ENCODE measurements around the gene GPRIN3.
"Not testable (repeated sequence)": the region's sequence is repeated elsewhere in the genome, so short reads cannot be mapped to it uniquely, and the experiment has no call there.

The GPRIN3 gene

DNA sequence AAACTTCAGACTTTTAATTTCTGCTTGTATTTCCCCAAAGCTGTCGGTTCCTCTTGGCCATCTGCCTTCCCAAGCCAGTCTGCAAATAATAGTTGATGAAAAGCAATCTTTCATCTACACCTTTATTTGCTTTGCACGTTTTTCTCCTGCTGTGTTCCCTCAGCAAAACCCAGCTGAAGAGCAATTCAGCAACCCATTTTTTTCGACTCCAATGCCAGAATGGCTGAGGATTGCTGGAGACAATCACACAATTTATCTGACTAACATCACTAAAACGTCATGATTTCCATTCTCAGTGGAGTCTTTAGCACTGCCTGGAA lies 94.3 kb downstream of the GPRIN3 start:
- DNase-seq, result no peak

DNA sequence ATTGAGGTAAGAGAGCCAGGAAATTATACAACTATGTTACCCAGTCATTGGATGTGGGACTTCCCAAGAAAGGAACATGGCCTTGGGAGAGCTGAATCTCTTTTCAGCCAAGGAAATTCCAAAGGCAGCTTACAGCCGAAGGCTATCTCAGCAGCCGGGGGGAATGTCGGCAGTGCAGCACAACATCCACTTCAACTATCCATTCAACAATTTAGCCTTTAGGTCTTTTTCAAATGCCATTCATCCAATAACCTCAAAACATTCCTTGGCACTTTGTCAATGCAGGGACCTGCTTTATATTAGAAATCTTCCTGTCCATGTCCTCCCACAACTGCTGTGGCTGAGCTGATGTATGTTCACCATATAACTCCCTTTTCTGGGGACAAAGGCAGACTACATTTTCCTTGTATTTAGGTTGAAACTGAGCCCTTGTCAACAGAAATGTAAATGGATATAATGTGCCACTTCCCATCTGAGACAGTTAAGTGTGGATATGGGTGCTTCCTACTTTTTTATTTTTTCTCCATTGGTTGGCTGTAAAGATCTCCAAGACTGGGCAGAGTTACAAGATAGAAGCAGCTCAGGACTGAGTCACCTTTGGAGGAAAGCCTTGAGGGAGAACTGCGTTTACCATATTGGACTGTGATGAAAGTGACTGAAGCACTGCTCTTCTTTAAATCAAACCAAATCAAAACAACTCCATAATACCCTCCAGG lies 94.8 kb downstream of the GPRIN3 start:
- no peak for DNase-seq

GRCh38 chr4:89204624-89205023 lies 103.0 kb downstream of the GPRIN3 start:
- DNase-seq, result peak; percentile 5

DNA sequence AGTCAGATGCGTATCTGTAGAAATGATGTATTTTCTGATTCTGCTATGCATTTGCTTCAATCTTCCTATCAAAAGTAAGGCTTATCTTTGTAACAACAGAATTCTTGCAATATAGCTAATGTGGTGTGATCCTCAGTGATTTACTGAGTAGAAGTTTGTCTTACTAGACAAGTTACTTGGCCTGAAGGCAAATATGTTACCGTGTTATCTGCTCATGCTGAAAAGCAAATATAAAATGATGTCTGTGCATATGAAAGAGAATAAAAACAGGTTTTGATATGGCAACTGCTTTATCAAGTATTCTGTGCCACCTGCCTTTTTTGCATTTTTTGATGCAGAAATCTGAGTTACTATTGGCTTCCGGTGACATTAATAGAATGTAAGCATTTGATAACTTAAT lies 103.7 kb downstream of the GPRIN3 start:
- no peak for DNase-seq

- not testable (repeated sequence) for DNase-seq
Measured at GRCh38 chr4:89199394-89199793, 108.2 kb downstream of the GPRIN3 start.

DNA sequence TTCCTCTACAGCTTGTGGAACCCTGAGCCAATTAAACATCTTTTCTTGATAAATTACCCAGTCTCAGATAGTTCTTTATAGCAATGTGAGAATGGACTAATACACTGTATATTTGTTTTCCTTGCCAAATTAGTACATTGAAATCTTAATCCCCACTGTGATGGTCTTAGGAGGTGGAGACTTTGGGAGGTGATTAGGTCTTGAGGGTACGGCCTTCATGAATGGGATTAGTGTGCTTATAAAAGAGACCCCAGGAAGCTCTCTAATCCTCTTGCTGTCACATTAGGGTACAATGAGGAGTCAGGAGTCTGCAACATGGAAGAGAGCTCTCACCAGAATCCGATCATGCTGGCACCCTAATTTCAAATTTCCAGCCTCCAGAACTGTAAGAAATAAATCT lies 109.7 kb downstream of the GPRIN3 start:
- no peak for DNase-seq

DNA sequence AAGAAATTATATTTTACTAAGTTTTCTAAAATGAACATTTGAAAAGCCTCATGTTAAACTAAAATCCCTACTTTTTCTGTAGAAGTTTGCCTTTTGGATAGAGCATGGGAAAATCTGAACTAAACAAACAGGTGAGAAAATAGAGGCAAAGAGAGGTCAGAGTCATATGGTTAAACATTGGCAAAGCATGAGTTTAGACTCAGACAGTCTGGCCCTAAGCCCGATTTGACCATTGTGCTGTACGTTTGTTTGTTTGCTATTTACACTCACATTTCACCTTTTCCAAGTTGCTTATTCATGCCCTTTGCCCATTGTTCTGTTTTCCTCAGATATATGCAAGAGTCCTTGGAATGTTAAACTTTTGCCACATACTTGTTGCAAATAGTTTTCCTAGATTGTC lies 110.9 kb downstream of the GPRIN3 start:
- no peak for DNase-seq

DNA sequence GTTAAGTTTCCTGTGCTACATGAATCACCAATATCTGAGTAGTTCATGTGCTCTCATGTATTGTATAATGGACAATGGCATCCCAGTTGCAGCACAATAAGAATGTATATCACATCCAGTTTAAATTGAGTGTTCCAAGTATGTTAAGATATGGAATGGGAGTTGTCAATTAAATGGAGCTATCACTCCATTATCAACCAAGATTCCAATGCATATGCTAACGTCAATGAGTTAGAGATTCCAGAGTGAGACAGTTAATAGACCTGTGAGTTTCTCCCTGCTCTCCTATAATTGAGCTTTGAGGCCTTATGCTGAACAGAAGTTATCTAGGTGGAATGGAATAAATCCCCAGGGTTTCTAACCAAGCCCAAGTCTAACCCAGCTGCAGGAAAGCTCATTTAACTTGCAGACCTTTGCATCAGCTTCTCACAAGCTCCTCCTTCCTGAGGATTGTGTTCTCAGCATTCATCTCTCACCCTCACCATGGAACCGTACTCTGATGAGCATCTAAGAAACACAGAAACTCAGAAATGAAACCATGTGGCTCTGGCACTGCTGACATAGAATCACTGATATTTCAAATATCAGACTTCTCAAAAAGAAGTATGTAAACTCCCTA lies 111.4 kb downstream of the GPRIN3 start:
- DNase-seq, result peak; percentile 16

DNA sequence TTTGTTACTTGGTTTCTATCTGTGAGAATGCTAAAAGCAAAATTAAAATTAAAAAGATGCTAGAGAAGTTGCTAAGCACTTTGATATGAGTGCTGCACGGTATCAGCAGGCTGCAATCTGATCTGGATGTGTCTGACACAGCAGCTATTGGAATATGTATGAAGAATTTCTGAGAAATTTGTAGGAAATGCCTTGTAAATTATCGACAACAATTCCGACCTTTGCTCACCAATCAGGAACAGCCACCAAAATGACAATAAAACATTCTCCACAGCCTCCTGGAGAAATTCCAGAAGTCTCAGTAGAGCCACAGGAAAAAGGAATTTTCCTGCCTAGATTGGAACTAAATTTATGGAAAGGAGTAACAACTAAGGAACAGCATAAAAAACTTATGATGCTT lies 113.8 kb downstream of the GPRIN3 start:
- DNase-seq, result no peak

Measured in fibroblast of skin of back (primary cell).